HepG2 (cell line): ENCODE data around the gene CMPK1. TPM values are rescaled to one million over a fixed set of nuclear protein-coding genes. Genes with fewer than 3 reads are reported as not detected.

Source experiments
- BRF2 ChIP-seq: sonication (generic); formaldehyde crosslinking; IDR thresholded peaks from 2 replicates; pipeline ENCODE4 v1.8.1; 2022; ENCODE audit warnings: mild to moderate bottlenecking, missing genetic modification reagents
- ELF1 ChIP-seq: sonication (generic); formaldehyde crosslinking; IDR thresholded peaks from 2 replicates; pipeline ENCODE4 v1.4.0; 2020; ENCODE audit warnings: missing genetic modification reagents
- ELK4 ChIP-seq: sonication (generic); formaldehyde crosslinking; IDR thresholded peaks from 2 replicates; pipeline ENCODE4 v1.9.0; 2021; ENCODE audit warnings: missing genetic modification reagents, borderline replicate concordance
- HNRNPUL1 ChIP-seq: fragments of 200-400 bp; formaldehyde crosslinking; IDR thresholded peaks from 2 replicates; pipeline ENCODE4 v1.6.1; 2017; ENCODE audit warnings: low read depth, mild to moderate bottlenecking, low read length, moderate library complexity
- KAT8 ChIP-seq: IDR thresholded peaks from 2 replicates; pipeline ENCODE4 v1.6.1; 2016; ENCODE audit warnings: missing genetic modification reagents, missing compliant biosample characterization
- KDM5B ChIP-seq: sonication (generic); formaldehyde crosslinking; IDR thresholded peaks from 2 replicates; pipeline ENCODE4 v1.4.0; 2020; ENCODE audit warnings: missing genetic modification reagents, mild to moderate bottlenecking, borderline replicate concordance
- NCOA5 ChIP-seq: sonication (generic); formaldehyde crosslinking; IDR thresholded peaks from 2 replicates; pipeline ENCODE4 v1.4.0; 2020; ENCODE audit warnings: missing genetic modification reagents
- SNAI1 ChIP-seq: sonication (generic); formaldehyde crosslinking; IDR thresholded peaks from 2 replicates; pipeline ENCODE4 v1.5.0; 2020; ENCODE audit warnings: mild to moderate bottlenecking, missing genetic modification reagents, borderline replicate concordance
- ZNF235 ChIP-seq: sonication (generic); formaldehyde crosslinking; IDR thresholded peaks from 2 replicates; pipeline ENCODE4 v1.8.1; 2023; ENCODE audit warnings: mild to moderate bottlenecking, missing genetic modification reagents, borderline replicate concordance
- ZNF260 ChIP-seq: sonication (generic); formaldehyde crosslinking; IDR thresholded peaks from 2 replicates; pipeline ENCODE4 v1.4.0; 2020; ENCODE audit warnings: missing genetic modification reagents, low read depth, mild to moderate bottlenecking, borderline replicate concordance
- ZNF282 ChIP-seq: fragments of 450-650 bp; IDR thresholded peaks from 2 replicates; pipeline ENCODE4 v1.6.1; 2018; ENCODE audit not compliant: partially characterized antibody
- ZNF556 ChIP-seq: sonication (generic); formaldehyde crosslinking; IDR thresholded peaks from 2 replicates; pipeline ENCODE4 v1.4.0; 2020; ENCODE audit warnings: mild to moderate bottlenecking, missing genetic modification reagents, borderline replicate concordance
- ZNF780A ChIP-seq: sonication (generic); formaldehyde crosslinking; IDR thresholded peaks from 2 replicates; pipeline ENCODE4 v1.8.0; 2022; ENCODE audit warnings: mild to moderate bottlenecking, missing genetic modification reagents, moderate library complexity
- ZSCAN30 ChIP-seq: sonication (generic); formaldehyde crosslinking; IDR thresholded peaks from 2 replicates; pipeline ENCODE4 v1.5.0; 2020; ENCODE audit warnings: mild to moderate bottlenecking, missing genetic modification reagents
- polyA plus RNA-seq, 8 experiments: library from polyadenylated mRNA; depleted of rRNA in 3 of 8; stranded (reverse) in 7 of 8; unstranded in 1 of 8; fragments of >200 nt; fragmentation: Illumina TruSeq in 4 of 8; extraction: Trizol in 4 of 8; gene quantifications; 2 replicates each; pipeline versions ENCODE4 v1.2.1 to v1.2.3, GENCODE V29; 2011 to 2016; ENCODE audit warnings: low read depth in 4 of 8, missing spikeins in 1 of 8, mixed read lengths in 1 of 8; ENCODE audit not compliant: insufficient read depth in 1 of 8
- total RNA-seq, 5 experiments: library from RNA; depleted of rRNA; stranded (reverse); fragments of >200 nt; fragmentation: Illumina TruSeq; extraction: Trizol; gene quantifications; 2 replicates each; pipeline ENCODE4 v1.2.3, GENCODE V29; 2016; ENCODE audit warnings: low read depth in 1 of 5
- TF ChIP-seq, protein P1 (sequence below): IDR thresholded peaks from 2 replicates; pipeline ENCODE4 v1.6.1; 2016; ENCODE audit warnings: mild to moderate bottlenecking
- TF ChIP-seq, protein P2 (sequence below): sonication (generic); formaldehyde crosslinking; IDR thresholded peaks from 2 replicates; pipeline ENCODE4 v1.5.0; 2020; ENCODE audit warnings: mild to moderate bottlenecking, missing genetic modification reagents
- TF ChIP-seq, protein P3 (sequence below), 2 experiments: sonication (generic) in 1 of 2; formaldehyde crosslinking in 1 of 2; IDR thresholded peaks; 2 replicates each; pipeline versions ENCODE4 v1.4.0 to v1.6.1; 2016 to 2020; ENCODE audit warnings: borderline replicate concordance in 1 of 2, low read depth in 1 of 2, mild to moderate bottlenecking in 1 of 2, missing genetic modification reagents in 1 of 2

The CMPK1 gene
- total and polyA plus RNA-seq, 2 of the 13 experiments (the other 11 are each of a cell fraction or from before 2014, with no cell fraction given) = 38.3 to 92.0 TPM

DNA sequence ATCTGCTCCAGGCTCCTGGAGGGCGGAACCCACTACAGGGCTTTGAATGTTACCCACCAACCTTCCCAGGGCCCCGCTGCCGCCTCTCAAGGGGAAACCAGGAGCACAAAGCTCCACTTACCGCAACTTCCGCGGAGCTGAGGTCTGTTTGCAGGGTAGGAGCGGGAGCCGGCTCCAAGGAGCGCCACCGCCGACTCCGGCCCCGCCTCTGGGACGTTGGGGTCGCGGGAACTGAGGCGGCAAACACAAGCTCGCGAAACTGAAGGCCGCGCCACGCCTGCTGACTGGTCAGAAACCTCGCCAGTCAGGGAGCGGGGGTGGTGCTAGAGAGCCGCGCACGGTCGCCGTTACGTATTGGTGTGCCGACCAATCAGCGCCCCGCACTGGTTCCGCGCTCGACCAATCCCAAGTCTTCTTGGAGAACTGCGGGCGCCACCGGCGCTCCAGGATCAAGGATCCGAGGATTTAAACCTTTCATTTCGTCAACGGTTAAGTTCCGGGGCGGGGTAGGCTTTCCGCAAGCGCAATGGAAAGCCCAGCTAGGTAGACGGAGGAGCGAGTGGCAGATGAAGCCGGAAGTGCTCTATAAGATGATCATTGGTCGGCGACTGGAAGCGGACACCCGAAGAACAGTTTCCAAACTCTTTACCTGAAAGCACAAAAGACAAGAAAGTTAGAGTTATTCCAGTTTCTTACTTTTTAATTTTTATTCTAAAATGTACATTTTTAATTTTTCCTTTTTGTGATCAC lies 19.5 kb upstream of the CMPK1 start, which contains the start of gene STIL (continued):
- no peak for TF ChIP-seq ZNF282
- TF ChIP-seq, protein P1, sequence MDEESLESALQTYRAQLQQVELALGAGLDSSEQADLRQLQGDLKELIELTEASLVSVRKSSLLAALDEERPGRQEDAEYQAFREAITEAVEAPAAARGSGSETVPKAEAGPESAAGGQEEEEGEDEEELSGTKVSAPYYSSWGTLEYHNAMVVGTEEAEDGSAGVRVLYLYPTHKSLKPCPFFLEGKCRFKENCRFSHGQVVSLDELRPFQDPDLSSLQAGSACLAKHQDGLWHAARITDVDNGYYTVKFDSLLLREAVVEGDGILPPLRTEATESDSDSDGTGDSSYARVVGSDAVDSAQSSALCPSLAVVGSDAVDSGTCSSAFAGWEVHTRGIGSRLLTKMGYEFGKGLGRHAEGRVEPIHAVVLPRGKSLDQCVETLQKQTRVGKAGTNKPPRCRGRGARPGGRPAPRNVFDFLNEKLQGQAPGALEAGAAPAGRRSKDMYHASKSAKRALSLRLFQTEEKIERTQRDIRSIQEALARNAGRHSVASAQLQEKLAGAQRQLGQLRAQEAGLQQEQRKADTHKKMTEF = no peak
- no peak for TF ChIP-seq HNRNPUL1
- no peak for TF ChIP-seq ELK4 (CRISPR knock-in tag)
- TF ChIP-seq ELF1 (CRISPR knock-in tag) = peak; percentile 93
- TF ChIP-seq, protein P2, sequence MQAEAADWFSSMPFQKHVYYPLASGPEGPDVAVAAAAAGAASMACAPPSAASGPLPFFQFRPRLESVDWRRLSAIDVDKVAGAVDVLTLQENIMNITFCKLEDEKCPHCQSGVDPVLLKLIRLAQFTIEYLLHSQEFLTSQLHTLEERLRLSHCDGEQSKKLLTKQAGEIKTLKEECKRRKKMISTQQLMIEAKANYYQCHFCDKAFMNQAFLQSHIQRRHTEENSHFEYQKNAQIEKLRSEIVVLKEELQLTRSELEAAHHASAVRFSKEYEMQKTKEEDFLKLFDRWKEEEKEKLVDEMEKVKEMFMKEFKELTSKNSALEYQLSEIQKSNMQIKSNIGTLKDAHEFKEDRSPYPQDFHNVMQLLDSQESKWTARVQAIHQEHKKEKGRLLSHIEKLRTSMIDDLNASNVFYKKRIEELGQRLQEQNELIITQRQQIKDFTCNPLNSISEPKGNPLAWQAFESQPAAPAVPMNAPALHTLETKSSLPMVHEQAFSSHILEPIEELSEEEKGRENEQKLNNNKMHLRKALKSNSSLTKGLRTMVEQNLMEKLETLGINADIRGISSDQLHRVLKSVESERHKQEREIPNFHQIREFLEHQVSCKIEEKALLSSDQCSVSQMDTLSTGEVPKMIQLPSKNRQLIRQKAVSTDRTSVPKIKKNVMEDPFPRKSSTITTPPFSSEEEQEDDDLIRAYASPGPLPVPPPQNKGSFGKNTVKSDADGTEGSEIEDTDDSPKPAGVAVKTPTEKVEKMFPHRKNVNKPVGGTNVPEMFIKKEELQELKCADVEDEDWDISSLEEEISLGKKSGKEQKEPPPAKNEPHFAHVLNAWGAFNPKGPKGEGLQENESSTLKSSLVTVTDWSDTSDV = no peak
- no peak for TF ChIP-seq ZNF780A (CRISPR knock-in tag)
- TF ChIP-seq ZSCAN30 (CRISPR knock-in tag) = no peak
- TF ChIP-seq, protein P3, sequence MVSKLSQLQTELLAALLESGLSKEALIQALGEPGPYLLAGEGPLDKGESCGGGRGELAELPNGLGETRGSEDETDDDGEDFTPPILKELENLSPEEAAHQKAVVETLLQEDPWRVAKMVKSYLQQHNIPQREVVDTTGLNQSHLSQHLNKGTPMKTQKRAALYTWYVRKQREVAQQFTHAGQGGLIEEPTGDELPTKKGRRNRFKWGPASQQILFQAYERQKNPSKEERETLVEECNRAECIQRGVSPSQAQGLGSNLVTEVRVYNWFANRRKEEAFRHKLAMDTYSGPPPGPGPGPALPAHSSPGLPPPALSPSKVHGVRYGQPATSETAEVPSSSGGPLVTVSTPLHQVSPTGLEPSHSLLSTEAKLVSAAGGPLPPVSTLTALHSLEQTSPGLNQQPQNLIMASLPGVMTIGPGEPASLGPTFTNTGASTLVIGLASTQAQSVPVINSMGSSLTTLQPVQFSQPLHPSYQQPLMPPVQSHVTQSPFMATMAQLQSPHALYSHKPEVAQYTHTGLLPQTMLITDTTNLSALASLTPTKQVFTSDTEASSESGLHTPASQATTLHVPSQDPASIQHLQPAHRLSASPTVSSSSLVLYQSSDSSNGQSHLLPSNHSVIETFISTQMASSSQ (IDR thresholded peaks at IDR 0.05; ENCODE audit: low read depth) = no peak
- TF ChIP-seq, protein P3 (CRISPR knock-in tag; IDR thresholded peaks at IDR 0.05; ENCODE audit: borderline replicate concordance) = no peak
- no peak for TF ChIP-seq ZNF235 (CRISPR knock-in tag)
- no peak for TF ChIP-seq SNAI1
- TF ChIP-seq ZNF260 = no peak
- no peak for TF ChIP-seq ZNF556 (CRISPR knock-in tag)
- peak; percentile 81 for TF ChIP-seq KDM5B (CRISPR knock-in tag)
- peak; percentile 92 for TF ChIP-seq KAT8 (CRISPR knock-in tag)
- no peak for TF ChIP-seq NCOA5
- 0 out of 2 replicates have a peak, but pooled peaks have one; percentile 33 for TF ChIP-seq BRF2 (CRISPR knock-in tag)
